ENCODE results near the gene RARA. TPM values are rescaled to one million over a fixed set of nuclear protein-coding genes. Genes with fewer than 3 reads are reported as not detected.

Gene RARA
- total and polyA plus RNA-seq, 2 of the 4 experiments (the other 2 are of a cell fraction), result 9.0 to 12.7 TPM

DNA sequence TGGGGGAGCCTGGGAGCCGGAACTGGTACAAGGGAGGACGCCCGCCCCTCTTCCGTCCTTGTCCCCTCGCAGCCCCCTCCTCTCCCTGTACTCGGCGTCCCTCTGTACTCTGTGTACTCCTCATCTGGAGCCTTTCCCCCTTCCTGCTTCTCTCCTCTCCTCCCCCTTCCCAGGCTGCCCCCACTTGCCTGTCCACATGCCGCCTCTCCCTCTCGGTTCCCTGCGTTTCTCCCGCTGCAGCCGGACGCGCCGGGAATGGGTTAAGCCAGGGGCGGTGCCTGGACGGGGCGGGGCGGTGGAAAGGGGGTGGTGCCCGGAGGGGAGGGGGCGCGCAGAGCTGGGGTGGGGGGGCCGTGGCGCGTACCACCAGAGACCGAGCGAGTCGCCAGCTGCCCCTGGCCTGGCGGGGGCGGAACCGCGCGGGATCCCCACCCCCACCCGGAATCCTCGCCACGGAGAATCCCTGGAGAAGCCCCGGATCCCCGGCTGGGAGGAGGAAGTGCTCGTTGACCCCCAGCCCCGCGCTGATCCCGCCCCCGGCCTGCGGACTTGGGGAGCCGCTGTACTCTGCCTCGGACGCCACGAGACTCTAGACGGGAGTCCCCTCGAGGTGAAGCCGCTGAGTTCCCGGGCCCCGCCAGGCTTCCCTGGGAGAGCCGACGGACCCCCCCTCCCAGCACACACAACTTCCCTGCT is 33.0 kb downstream of the RARA start:
- peak overlapping the region; percentile 1; the same call in 1 of the 3 replicates for H2BK15ac ChIP-seq (ENCODE audit: low read depth, low read length)
- peaks cover 1% of the 10 kb centered on the region; the same call in 1 of the 2 replicates for H3K36me3 ChIP-seq (ENCODE audit: control insufficient read depth, insufficient read depth, low read length)
- peak overlapping the region; percentile 77; the same call in 1 of the 2 replicates for H2BK120ac ChIP-seq (ENCODE audit: low read depth, low read length)
- H4K8ac ChIP-seq (ENCODE audit: low read depth in 2 of 2, low read length in 2 of 2), result peak overlapping the region; percentile 51 to 76; a peak in 3 of 4 replicates
- H3K23ac ChIP-seq (ENCODE audit: low read depth, low read length), result peak overlapping the region; percentile 96
- in situ Hi-C loops (cut with MboI; ENCODE audit: low sequenced_read_pairs), result no loop called here
- intact Hi-C loops (cut with micrococcal nuclease), result loop anchor here (2.0 to 5.0 kb wide), 3 partner anchors 23 to 140 kb away; no protein-coding TSS in a partner anchor
- ATAC-seq (ENCODE audit: low read depth), result peak; percentile 63
- ChIA-PET CTCF (interaction anchor here (1.6 kb wide), 1 partner anchor 13 kb away, joined by 4 read pairs; no protein-coding TSS in a partner anchor), POLR2A (ENCODE audit: unreplicated experiment) (no interaction called here)
- H3K79me1 ChIP-seq (ENCODE audit: low read depth in 1 of 2, low read length in 2 of 2), result peaks cover 32 to 87% of the 10 kb centered on the region in 2 experiments; a peak in 3 of 4 replicates
- H3K18ac ChIP-seq (ENCODE audit: low read depth, low read length), result peak overlapping the region; percentile 14
- peaks cover 23% of the 10 kb centered on the region for H3K9me1 ChIP-seq (ENCODE audit: insufficient read depth, low read length)
- H2AK5ac ChIP-seq (ENCODE audit: low read depth, low read length), result peak overlapping the region; percentile 94
- H2AFZ ChIP-seq (replicated peaks; ENCODE audit: low read length, poor library complexity), result peak overlapping the region; percentile 90
- peak overlapping the region; percentile 82 for H3K4me3 ChIP-seq (ENCODE audit: insufficient read depth, low read depth, low read length)
- H2AK9ac ChIP-seq (replicated peaks; ENCODE audit: low read depth, low read length, poor library complexity), result peak overlapping the region; percentile 97
- H3K9me3 ChIP-seq (ENCODE audit: control insufficient read depth, insufficient read depth, low read length), result no peaks in the 10 kb centered on the region
- 0% methylated on average over 21 of the region's 55 CpGs; no CpG with 5 or more reads in 1 of the 2 experiments for WGBS, 2 experiments (ENCODE audit: extremely low coverage in 2 of 2, insufficient read length in 1 of 2)
- no peak overlapping the region for H2BK20ac ChIP-seq (ENCODE audit: low read depth, low read length)
- H3K27ac ChIP-seq (ENCODE audit: insufficient read depth, low read length), result peak overlapping the region; percentile 87
- H3K56ac ChIP-seq (ENCODE audit: extremely low read depth, insufficient read depth, low read length), result peak overlapping the region; percentile 88; the same call in 1 of the 2 replicates
- H3K4me2 ChIP-seq (ENCODE audit: low read depth, low read length), result peak overlapping the region; percentile 83
- peaks cover 54% of the 10 kb centered on the region for H4K20me1 ChIP-seq (ENCODE audit: insufficient read depth, low read length)
- H2BK5ac ChIP-seq (ENCODE audit: low read depth, low read length, poor library complexity, severe bottlenecking), result peak overlapping the region; percentile 85
- H3K14ac ChIP-seq (replicated peaks; ENCODE audit: low read depth, low read length), result peak overlapping the region; percentile 90
- peak overlapping the region; percentile 81 for H3K9ac ChIP-seq (ENCODE audit: low read depth, low read length)
- dilution Hi-C loops (cut with HindIII; ENCODE audit: low sequenced_read_pairs, unreplicated experiment), result no loop called here
- peak overlapping the region; percentile 86 for H4K91ac ChIP-seq (ENCODE audit: insufficient read depth, low read depth, low read length)
- no TSS peak for BruUV-seq (replicated peaks)
- peaks cover 33% of the 10 kb centered on the region for H3K4me1 ChIP-seq (ENCODE audit: control insufficient read depth, insufficient read depth, low read length)
- H4K5ac ChIP-seq (ENCODE audit: low read depth, low read length), result no peak overlapping the region
- peak; percentile 50 for DNase-seq
- H3K4ac ChIP-seq (ENCODE audit: low read depth, low read length), result peak overlapping the region; percentile 96
- no peaks in the 10 kb centered on the region for H3K27me3 ChIP-seq (ENCODE audit: control insufficient read depth, insufficient read depth, low read length)
- TF ChIP-seq, protein P1, sequence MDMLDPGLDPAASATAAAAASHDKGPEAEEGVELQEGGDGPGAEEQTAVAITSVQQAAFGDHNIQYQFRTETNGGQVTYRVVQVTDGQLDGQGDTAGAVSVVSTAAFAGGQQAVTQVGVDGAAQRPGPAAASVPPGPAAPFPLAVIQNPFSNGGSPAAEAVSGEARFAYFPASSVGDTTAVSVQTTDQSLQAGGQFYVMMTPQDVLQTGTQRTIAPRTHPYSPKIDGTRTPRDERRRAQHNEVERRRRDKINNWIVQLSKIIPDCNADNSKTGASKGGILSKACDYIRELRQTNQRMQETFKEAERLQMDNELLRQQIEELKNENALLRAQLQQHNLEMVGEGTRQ (IDR thresholded peaks at IDR 0.05; ENCODE audit: low read depth, low read length), result no peak
- TF ChIP-seq SMC3 (IDR thresholded peaks at IDR 0.05; ENCODE audit: low read depth, low read length) (no peak), POLR2A (IDR thresholded peaks at IDR 0.05; ENCODE audit: low read depth, low read length) (peak; percentile 86), RFX5 (IDR thresholded peaks at IDR 0.05; ENCODE audit: low read depth, low read length) (no peak), CEBPB (IDR thresholded peaks at IDR 0.05; ENCODE audit: low read depth, low read length) (no peak), CHD1 (IDR thresholded peaks at IDR 0.05; ENCODE audit: low read depth, low read length) (0 out of 2 replicates have a peak, but pooled peaks have one; percentile 58), BHLHE40 (IDR thresholded peaks at IDR 0.05; ENCODE audit: low read depth, low read length) (no peak), RAD21 (IDR thresholded peaks at IDR 0.05; ENCODE audit: low read length) (no peak), MAFK (IDR thresholded peaks at IDR 0.05; ENCODE audit: low read depth, low read length) (no peak), RCOR1 (IDR thresholded peaks at IDR 0.05; ENCODE audit: insufficient replicate concordance, low read length) (no peak), NFE2L2 (IDR thresholded peaks at IDR 0.05; ENCODE audit: low read depth, low read length) (no peak), MAZ (IDR thresholded peaks at IDR 0.05; ENCODE audit: borderline replicate concordance, low read depth, low read length) (peak; percentile 81; the same call in 1 of the 2 replicates), FOS (IDR thresholded peaks at IDR 0.05; ENCODE audit: low read depth, low read length) (no peak), MXI1 (IDR thresholded peaks at IDR 0.05; ENCODE audit: borderline replicate concordance, low read depth, low read length) (0 out of 2 replicates have a peak, but pooled peaks have one; percentile 10)
- TF ChIP-seq, protein P2, sequence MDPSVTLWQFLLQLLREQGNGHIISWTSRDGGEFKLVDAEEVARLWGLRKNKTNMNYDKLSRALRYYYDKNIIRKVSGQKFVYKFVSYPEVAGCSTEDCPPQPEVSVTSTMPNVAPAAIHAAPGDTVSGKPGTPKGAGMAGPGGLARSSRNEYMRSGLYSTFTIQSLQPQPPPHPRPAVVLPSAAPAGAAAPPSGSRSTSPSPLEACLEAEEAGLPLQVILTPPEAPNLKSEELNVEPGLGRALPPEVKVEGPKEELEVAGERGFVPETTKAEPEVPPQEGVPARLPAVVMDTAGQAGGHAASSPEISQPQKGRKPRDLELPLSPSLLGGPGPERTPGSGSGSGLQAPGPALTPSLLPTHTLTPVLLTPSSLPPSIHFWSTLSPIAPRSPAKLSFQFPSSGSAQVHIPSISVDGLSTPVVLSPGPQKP (IDR thresholded peaks at IDR 0.05; ENCODE audit: borderline replicate concordance, low read depth, low read length), result no peak

Data from IMR-90 (cell line).